HEK293 (cell line): ENCODE results near the gene SIGLECL1.

Source experiments
- CTCF ChIA-PET: fragments of 350-600 bp; formaldehyde crosslinking; extraction: SDS; loops from one replicate; lab custom pipeline; 2021; ENCODE audit warnings: antibody characterized with exemption; lab: Yijun Ruan, JAX
- POLR2A ChIA-PET: fragments of 300-600 bp; formaldehyde crosslinking; extraction: SDS; loops from one replicate; lab custom pipeline; 2020; ENCODE audit warnings: antibody characterized with exemption, inconsistent platforms; lab: Yijun Ruan, JAX
- H3K27ac ChIP-seq: fragments of 200-500 bp; sonication (Bioruptor generic); 2 replicates; pipeline ENCODE4 v1.5.1; 2014; ENCODE audit warnings: low read depth, low read length, control low read depth, inconsistent platforms; ENCODE audit errors: extremely low read depth
- H3K36me3 ChIP-seq, 2 experiments: fragments of 200-500 bp in 1 of 2; sonication (Bioruptor generic) in 1 of 2; 1 replicate in 1 of 2; 2 replicates in 1 of 2; pipeline ENCODE4 v1.5.1; 2014 to 2017; ENCODE audit warnings: inconsistent platforms in 2 of 2, low read length in 2 of 2; ENCODE audit not compliant: control insufficient read depth in 2 of 2, insufficient read depth in 1 of 2
- H3K4me1 ChIP-seq: fragments of 200-500 bp; sonication (Bioruptor generic); 2 replicates; pipeline ENCODE4 v1.5.1; 2014; ENCODE audit warnings: mild to moderate bottlenecking, low read length, inconsistent platforms; ENCODE audit not compliant: control insufficient read depth, insufficient read depth
- H3K4me3 ChIP-seq: 2 replicates; pipeline ENCODE4 v1.5.1; 2011; ENCODE audit warnings: low read depth, mild to moderate bottlenecking, control low read depth, low read length, moderate library complexity
- H3K9me3 ChIP-seq: fragments of 200-500 bp; sonication (Bioruptor generic); 2 replicates; pipeline ENCODE4 v1.5.1; 2014; ENCODE audit warnings: low read depth, low read length, inconsistent platforms; ENCODE audit not compliant: control insufficient read depth, insufficient read depth
- FEZF1 ChIP-seq: fragments of 450-650 bp; formaldehyde crosslinking; IDR thresholded peaks from 2 replicates; pipeline ENCODE4 v1.5.1; 2016; ENCODE audit warnings: missing biosample characterization, missing genetic modification characterization
- HIC1 ChIP-seq: fragments of 450-650 bp; formaldehyde crosslinking; IDR thresholded peaks from 2 replicates; pipeline ENCODE4 v1.5.1; 2016; ENCODE audit warnings: missing biosample characterization, missing genetic modification characterization
- HOXC10 ChIP-seq: sonication (generic); formaldehyde crosslinking; IDR thresholded peaks from 2 replicates; pipeline ENCODE4 v1.8.1; 2023; ENCODE audit warnings: mild to moderate bottlenecking, missing genetic modification reagents
- HOXD13 ChIP-seq: sonication (generic); formaldehyde crosslinking; IDR thresholded peaks from 2 replicates; pipeline ENCODE4 v1.8.0; 2022; ENCODE audit warnings: missing genetic modification reagents, borderline replicate concordance
- KLF1 ChIP-seq: fragments of 450-650 bp; formaldehyde crosslinking; IDR thresholded peaks from 2 replicates; pipeline ENCODE4 v1.5.1; 2016; ENCODE audit warnings: missing biosample characterization, missing genetic modification characterization
- KLF16 ChIP-seq: fragments of 450-650 bp; formaldehyde crosslinking; IDR thresholded peaks from 2 replicates; pipeline ENCODE4 v1.5.1; 2017; ENCODE audit warnings: missing biosample characterization, missing genetic modification characterization
- MEIS1 ChIP-seq: sonication (generic); formaldehyde crosslinking; IDR thresholded peaks from 2 replicates; pipeline ENCODE4 v1.8.1; 2022; ENCODE audit warnings: missing genetic modification reagents, mild to moderate bottlenecking, borderline replicate concordance
- PRDM1 ChIP-seq: fragments of 450-650 bp; formaldehyde crosslinking; IDR thresholded peaks from 2 replicates; pipeline ENCODE4; 2016; ENCODE audit warnings: missing biosample characterization, missing genetic modification characterization
- WT1 ChIP-seq: fragments of 450-650 bp; formaldehyde crosslinking; IDR thresholded peaks from 2 replicates; pipeline ENCODE4 v1.5.1; 2016; ENCODE audit warnings: missing biosample characterization, missing genetic modification characterization
- ZFP3 ChIP-seq: fragments of 450-650 bp; formaldehyde crosslinking; IDR thresholded peaks from 2 replicates; pipeline ENCODE4 v1.5.1; 2016; ENCODE audit warnings: low read depth, missing biosample characterization, missing genetic modification characterization
- ZFP69B ChIP-seq: fragments of 450-650 bp; formaldehyde crosslinking; IDR thresholded peaks from 2 replicates; pipeline ENCODE4 v1.5.1; 2016; ENCODE audit warnings: missing biosample characterization, missing genetic modification characterization
- ZIC2 ChIP-seq: fragments of 450-650 bp; formaldehyde crosslinking; IDR thresholded peaks from 2 replicates; pipeline ENCODE4 v1.5.1; 2016; ENCODE audit warnings: missing biosample characterization, missing genetic modification characterization
- ZNF19 ChIP-seq: fragments of 450-650 bp; formaldehyde crosslinking; IDR thresholded peaks from 2 replicates; pipeline ENCODE4; 2016; ENCODE audit warnings: missing biosample characterization, missing genetic modification characterization, low read depth
- ZNF2 ChIP-seq: fragments of 450-650 bp; formaldehyde crosslinking; IDR thresholded peaks from 2 replicates; pipeline ENCODE4 v1.5.1; 2016; ENCODE audit warnings: missing biosample characterization, missing genetic modification characterization
- ZNF449 ChIP-seq: fragments of 450-650 bp; formaldehyde crosslinking; IDR thresholded peaks from 2 replicates; pipeline ENCODE4 v1.5.1; 2017; ENCODE audit warnings: missing biosample characterization, mild to moderate bottlenecking, missing genetic modification characterization, moderate library complexity
- ZNF513 ChIP-seq: fragments of 450-650 bp; IDR thresholded peaks from 2 replicates; pipeline ENCODE4 v1.5.1; 2018; ENCODE audit warnings: missing biosample characterization, missing genetic modification characterization
- ZNF518A ChIP-seq: fragments of 450-650 bp; formaldehyde crosslinking; conservative IDR thresholded peaks from 2 replicates; pipeline ENCODE4 v1.5.1; 2016; ENCODE audit warnings: low read depth, missing biosample characterization, missing genetic modification characterization
- ZNF623 ChIP-seq: fragments of 450-650 bp; formaldehyde crosslinking; IDR thresholded peaks from 2 replicates; pipeline ENCODE4 v1.5.1; 2016; ENCODE audit warnings: missing biosample characterization, missing genetic modification characterization
- ZNF777 ChIP-seq: fragments of 450-650 bp; formaldehyde crosslinking; IDR thresholded peaks from 2 replicates; pipeline ENCODE4 v1.5.1; 2017; ENCODE audit warnings: missing biosample characterization, missing genetic modification characterization, borderline replicate concordance
- ZSCAN23 ChIP-seq: fragments of 450-650 bp; formaldehyde crosslinking; IDR thresholded peaks from 2 replicates; pipeline ENCODE4 v1.5.1; 2016; ENCODE audit warnings: missing biosample characterization, missing genetic modification characterization
- TF ChIP-seq, protein P1 (sequence below): fragments of 450-650 bp; formaldehyde crosslinking; conservative IDR thresholded peaks from 2 replicates; pipeline ENCODE4 v1.5.1; 2016; ENCODE audit warnings: low read depth, missing biosample characterization, missing genetic modification characterization
- TF ChIP-seq, protein P2 (sequence below): IDR thresholded peaks from 2 replicates; pipeline ENCODE4 v1.6.1; 2011; ENCODE audit warnings: mild to moderate bottlenecking, low read depth, low read length, borderline replicate concordance

The SIGLECL1 gene

GRCh38 chr19:51282335-51282734 lies 31.5 kb downstream of the SIGLECL1 start (continued):
- TF ChIP-seq, protein P1, sequence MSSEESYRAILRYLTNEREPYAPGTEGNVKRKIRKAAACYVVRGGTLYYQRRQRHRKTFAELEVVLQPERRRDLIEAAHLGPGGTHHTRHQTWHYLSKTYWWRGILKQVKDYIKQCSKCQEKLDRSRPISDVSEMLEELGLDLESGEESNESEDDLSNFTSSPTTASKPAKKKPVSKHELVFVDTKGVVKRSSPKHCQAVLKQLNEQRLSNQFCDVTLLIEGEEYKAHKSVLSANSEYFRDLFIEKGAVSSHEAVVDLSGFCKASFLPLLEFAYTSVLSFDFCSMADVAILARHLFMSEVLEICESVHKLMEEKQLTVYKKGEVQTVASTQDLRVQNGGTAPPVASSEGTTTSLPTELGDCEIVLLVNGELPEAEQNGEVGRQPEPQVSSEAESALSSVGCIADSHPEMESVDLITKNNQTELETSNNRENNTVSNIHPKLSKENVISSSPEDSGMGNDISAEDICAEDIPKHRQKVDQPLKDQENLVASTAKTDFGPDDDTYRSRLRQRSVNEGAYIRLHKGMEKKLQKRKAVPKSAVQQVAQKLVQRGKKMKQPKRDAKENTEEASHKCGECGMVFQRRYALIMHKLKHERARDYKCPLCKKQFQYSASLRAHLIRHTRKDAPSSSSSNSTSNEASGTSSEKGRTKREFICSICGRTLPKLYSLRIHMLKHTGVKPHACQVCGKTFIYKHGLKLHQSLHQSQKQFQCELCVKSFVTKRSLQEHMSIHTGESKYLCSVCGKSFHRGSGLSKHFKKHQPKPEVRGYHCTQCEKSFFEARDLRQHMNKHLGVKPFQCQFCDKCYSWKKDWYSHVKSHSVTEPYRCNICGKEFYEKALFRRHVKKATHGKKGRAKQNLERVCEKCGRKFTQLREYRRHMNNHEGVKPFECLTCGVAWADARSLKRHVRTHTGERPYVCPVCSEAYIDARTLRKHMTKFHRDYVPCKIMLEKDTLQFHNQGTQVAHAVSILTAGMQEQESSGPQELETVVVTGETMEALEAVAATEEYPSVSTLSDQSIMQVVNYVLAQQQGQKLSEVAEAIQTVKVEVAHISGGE (tag by site-specific recombination), result no peak
- TF ChIP-seq ZNF2 (tag by site-specific recombination) (no peak), FEZF1 (tag by site-specific recombination) (no peak), ZNF518A (no peak), ZNF449 (tag by site-specific recombination) (no peak), KLF1 (tag by site-specific recombination) (no peak), ZNF19 (tag by site-specific recombination) (no peak), KLF16 (no peak), ZFP3 (tag by site-specific recombination) (no peak), ZSCAN23 (no peak), HIC1 (tag by site-specific recombination) (no peak), ZNF623 (no peak)
- TF ChIP-seq, all 188 proteins: peak for 0

- ChIA-PET POLR2A (no interaction called here), CTCF (no interaction called here)
- Histone ChIP-seq H3K4me1 (no peaks in the 10 kb centered on the region), H3K36me3 (no peaks in the 10 kb centered on the region), H3K4me3 (no peak overlapping the region), H3K9me3 (no peaks in the 10 kb centered on the region), H3K27ac (no peak overlapping the region)
- no peak for TF ChIP-seq HOXD13
- no peak for TF ChIP-seq ZNF513 (tag by site-specific recombination)
- TF ChIP-seq, protein P2, sequence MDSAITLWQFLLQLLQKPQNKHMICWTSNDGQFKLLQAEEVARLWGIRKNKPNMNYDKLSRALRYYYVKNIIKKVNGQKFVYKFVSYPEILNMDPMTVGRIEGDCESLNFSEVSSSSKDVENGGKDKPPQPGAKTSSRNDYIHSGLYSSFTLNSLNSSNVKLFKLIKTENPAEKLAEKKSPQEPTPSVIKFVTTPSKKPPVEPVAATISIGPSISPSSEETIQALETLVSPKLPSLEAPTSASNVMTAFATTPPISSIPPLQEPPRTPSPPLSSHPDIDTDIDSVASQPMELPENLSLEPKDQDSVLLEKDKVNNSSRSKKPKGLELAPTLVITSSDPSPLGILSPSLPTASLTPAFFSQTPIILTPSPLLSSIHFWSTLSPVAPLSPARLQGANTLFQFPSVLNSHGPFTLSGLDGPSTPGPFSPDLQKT, result no peak
- no peak for TF ChIP-seq MEIS1 (CRISPR knock-in tag)
- no peak for TF ChIP-seq HOXC10 (CRISPR knock-in tag)
- TF ChIP-seq ZIC2, result no peak
- TF ChIP-seq PRDM1 (tag by site-specific recombination), result no peak
- no peak for TF ChIP-seq ZNF777 (tag by site-specific recombination)
- no peak for TF ChIP-seq WT1 (tag by site-specific recombination)
- TF ChIP-seq ZFP69B (tag by site-specific recombination), result no peak
Measured at GRCh38 chr19:51285682-51286081, 34.8 kb downstream of the SIGLECL1 start.
